Measurements from ENCODE around the gene SYT12. TPM values are rescaled to one million over a fixed set of nuclear protein-coding genes. Genes with fewer than 3 reads are reported as not detected.
A peak's percentile ranks its signal among the peaks of the same experiment; 100 is the strongest.

The SYT12 gene
- total RNA-seq, 2 experiments from 2014 or later = not detected

DNA sequence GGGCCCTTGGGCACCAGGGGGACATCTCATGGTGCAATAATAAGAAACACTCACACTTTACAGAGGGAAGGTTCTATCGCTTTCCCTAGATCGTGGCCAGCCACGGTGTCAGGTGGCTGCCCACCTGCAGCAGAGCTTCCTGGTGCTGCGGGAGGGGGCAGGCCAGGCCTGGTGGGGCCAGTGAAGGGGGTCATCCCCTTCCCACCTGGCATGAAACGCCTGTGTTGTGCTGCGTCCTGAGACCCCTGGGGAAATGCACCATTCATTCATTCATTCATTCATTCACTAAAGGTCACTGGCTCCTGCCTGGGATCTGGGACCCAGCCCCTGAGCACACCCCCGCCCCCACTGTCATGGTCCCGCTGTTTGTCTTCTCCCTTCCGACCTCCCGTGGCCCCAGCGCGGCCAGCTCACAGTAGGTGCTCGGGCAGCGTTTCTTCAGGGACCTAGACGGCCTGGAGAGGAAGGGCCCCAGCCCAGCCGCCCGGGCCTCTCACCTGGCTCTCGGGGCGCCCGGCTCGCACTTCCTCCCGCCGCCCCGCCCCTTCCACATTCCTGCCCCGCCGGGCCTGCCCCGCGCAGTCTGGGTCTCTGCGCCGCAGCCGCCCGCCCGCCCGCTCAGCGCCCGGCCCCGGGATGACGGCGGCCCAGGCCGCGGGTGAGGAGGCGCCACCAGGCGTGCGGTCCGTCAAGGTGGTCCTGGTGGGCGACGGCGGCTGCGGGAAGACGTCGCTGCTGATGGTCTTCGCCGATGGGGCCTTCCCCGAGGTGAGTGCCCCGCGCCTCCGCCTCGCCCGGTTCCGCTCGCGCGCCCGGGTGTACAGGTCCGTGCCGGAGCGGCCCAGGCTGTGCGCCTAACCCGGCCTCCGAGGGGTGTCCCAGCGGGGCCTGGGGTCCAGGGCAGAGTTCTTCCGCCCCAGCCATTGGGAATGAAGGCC lies 33.6 kb downstream of the SYT12 start, which contains the start of gene RHOD:
RHOD (plus strand) TSS at position 581 of the 938 bp plus-strand sequence; CDS start at position 637, 56 bp downstream.
- Histone ChIP-seq H3K4me3 (ENCODE audit: low read length) (peak within 1 kb of the TSS; percentile 41), H3K27me3 (ENCODE audit: control insufficient read depth in 1 of 2, insufficient read depth in 2 of 2, low read length in 2 of 2) (peaks cover 3 to 7% of the 10 kb centered on the region in 2 experiments), H3K9me3 (ENCODE audit: control insufficient read depth in 1 of 2, insufficient read depth in 1 of 2, low read length in 2 of 2) (no peaks in the 10 kb centered on the region), H3K4me1 (ENCODE audit: insufficient read depth, low read length) (peaks cover 21% of the 10 kb centered on the region), H3K36me3 (ENCODE audit: insufficient read depth, low read length) (no peaks in the 10 kb centered on the region), H3K27ac (ENCODE audit: low read depth in 1 of 2, low read length in 2 of 2) (no peak within 1 kb of the TSS)
- Mint-ChIP-seq H3K9me3 (no peaks in the 10 kb centered on the region), H3K4me1 (ENCODE audit: low read depth) (peaks cover 16% of the 10 kb centered on the region), H3K27me3 (peaks cover 8% of the 10 kb centered on the region), H3K36me3 (ENCODE audit: low read depth) (no peaks in the 10 kb centered on the region), H3K27ac (no peak within 1 kb of the TSS), H3K4me3 (peak within 1 kb of the TSS; percentile 48)
- TF ChIP-seq, protein P1, sequence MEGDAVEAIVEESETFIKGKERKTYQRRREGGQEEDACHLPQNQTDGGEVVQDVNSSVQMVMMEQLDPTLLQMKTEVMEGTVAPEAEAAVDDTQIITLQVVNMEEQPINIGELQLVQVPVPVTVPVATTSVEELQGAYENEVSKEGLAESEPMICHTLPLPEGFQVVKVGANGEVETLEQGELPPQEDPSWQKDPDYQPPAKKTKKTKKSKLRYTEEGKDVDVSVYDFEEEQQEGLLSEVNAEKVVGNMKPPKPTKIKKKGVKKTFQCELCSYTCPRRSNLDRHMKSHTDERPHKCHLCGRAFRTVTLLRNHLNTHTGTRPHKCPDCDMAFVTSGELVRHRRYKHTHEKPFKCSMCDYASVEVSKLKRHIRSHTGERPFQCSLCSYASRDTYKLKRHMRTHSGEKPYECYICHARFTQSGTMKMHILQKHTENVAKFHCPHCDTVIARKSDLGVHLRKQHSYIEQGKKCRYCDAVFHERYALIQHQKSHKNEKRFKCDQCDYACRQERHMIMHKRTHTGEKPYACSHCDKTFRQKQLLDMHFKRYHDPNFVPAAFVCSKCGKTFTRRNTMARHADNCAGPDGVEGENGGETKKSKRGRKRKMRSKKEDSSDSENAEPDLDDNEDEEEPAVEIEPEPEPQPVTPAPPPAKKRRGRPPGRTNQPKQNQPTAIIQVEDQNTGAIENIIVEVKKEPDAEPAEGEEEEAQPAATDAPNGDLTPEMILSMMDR (IDR thresholded peaks at IDR 0.05) = no peak
- POLR2A ChIA-PET = no interaction called here
- intact Hi-C loops (cut with DNase I, micrococcal nuclease) = no loop called here
- DNase-seq (peak in 13 of 14 experiments; percentile 8 to 60 (median 41)), ATAC-seq (ENCODE audit: poor library complexity) (peak; percentile 66)
- CTCF ChIA-PET = no interaction called here

DNA sequence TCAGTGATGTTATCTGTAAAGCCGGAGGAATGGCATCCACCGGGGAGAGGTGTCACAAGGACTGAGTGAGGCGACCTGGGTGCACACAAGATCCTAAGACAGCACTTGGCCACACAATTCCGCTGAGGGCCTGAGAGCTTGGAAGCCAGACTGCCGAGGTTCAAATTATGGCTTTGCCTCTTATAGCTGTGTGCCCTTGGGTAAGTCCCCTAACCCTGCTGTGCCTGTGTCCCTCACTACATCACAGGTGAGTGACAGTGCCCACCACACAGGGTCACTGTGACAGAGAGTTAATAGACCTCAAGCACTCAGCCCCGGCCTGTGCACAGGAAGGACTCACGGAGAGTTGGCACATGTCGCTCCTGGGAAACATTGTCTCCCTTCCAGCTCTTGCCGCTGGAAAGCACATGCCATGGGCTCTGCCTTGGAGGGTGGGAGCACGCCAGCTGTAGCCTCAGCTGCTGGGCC lies 34.3 kb downstream of the SYT12 start:
- DNase-seq (no peak), ATAC-seq (ENCODE audit: poor library complexity) (no peak)
- Mint-ChIP-seq H3K36me3 (ENCODE audit: low read depth) (no peaks in the 10 kb centered on the region), H3K4me1 (ENCODE audit: low read depth) (peaks cover 16% of the 10 kb centered on the region), H3K27me3 (peaks cover 8% of the 10 kb centered on the region), H3K4me3 (peak overlapping the region; percentile 39), H3K9me3 (no peaks in the 10 kb centered on the region), H3K27ac (no peak overlapping the region)
- Histone ChIP-seq H3K4me1 (ENCODE audit: insufficient read depth, low read length) (peaks cover 21% of the 10 kb centered on the region), H3K27ac (ENCODE audit: low read depth in 1 of 2, low read length in 2 of 2) (no peak overlapping the region), H3K36me3 (ENCODE audit: insufficient read depth, low read length) (no peaks in the 10 kb centered on the region), H3K9me3 (ENCODE audit: control insufficient read depth in 1 of 2, insufficient read depth in 1 of 2, low read length in 2 of 2) (no peaks in the 10 kb centered on the region), H3K27me3 (ENCODE audit: control insufficient read depth in 1 of 2, insufficient read depth in 2 of 2, low read length in 2 of 2) (peaks cover 3 to 7% of the 10 kb centered on the region in 2 experiments), H3K4me3 (ENCODE audit: low read length) (no peak overlapping the region)
- ChIA-PET POLR2A (no interaction called here), CTCF (no interaction called here)
- TF ChIP-seq, protein P1 (IDR thresholded peaks at IDR 0.05) = no peak
- intact Hi-C loops (cut with DNase I, micrococcal nuclease) = no loop called here

DNA sequence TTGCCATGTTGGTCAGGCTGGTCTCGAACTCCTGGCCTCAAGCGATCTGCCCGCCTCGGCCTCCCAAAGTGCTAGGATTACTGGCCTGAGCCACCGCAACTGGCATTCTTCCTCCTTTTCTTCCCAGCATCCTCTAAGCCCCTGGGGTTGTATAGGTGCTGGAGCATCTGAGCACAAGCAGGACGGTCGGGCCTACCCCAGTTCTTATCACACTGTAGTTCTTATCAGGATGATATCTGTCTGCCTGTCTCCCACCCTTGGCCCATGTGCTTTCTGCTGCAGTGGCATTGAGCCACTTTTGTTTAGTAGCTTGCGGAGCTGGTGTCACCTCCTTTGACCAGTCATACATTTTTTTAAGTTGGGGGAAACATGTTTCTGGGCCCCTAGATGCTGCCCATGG lies 35.6 kb downstream of the SYT12 start:
- H3K27me3 ChIP-seq (ENCODE audit: control insufficient read depth in 1 of 2, insufficient read depth in 2 of 2, low read length in 2 of 2) = peaks cover 3 to 7% of the 10 kb centered on the region in 2 experiments
- TF ChIP-seq, protein P1 (IDR thresholded peaks at IDR 0.05) = no peak
- Mint-ChIP-seq H3K4me1 (ENCODE audit: low read depth) (peaks cover 16% of the 10 kb centered on the region), H3K9me3 (no peaks in the 10 kb centered on the region), H3K36me3 (ENCODE audit: low read depth) (no peaks in the 10 kb centered on the region), H3K27me3 (peaks cover 8% of the 10 kb centered on the region), H3K4me3 (no peak overlapping the region), H3K27ac (no peak overlapping the region)
- H3K9me3 ChIP-seq (ENCODE audit: control insufficient read depth in 1 of 2, insufficient read depth in 1 of 2, low read length in 2 of 2) = no peaks in the 10 kb centered on the region
- ChIA-PET CTCF (no interaction called here), POLR2A (no interaction called here)
- DNase-seq (no peak), ATAC-seq (ENCODE audit: poor library complexity) (no peak)
- H3K4me1 ChIP-seq (ENCODE audit: insufficient read depth, low read length) = peaks cover 21% of the 10 kb centered on the region
- no peak overlapping the region for H3K27ac ChIP-seq (ENCODE audit: low read depth in 1 of 2, low read length in 2 of 2)
- H3K36me3 ChIP-seq (ENCODE audit: insufficient read depth, low read length) = no peaks in the 10 kb centered on the region
- no peak overlapping the region for H3K4me3 ChIP-seq (ENCODE audit: low read length)
- intact Hi-C loops (cut with DNase I, micrococcal nuclease) = no loop called here
